Mesodermal cell (in vitro differentiated cells): Measurements from ENCODE around the gene TAS2R38.

Source experiments
- H3K27ac ChIP-seq: 2 replicates; pipeline ENCODE4 v1.7.0; 2013; ENCODE audit warnings: mild to moderate bottlenecking, low read depth, low read length, moderate library complexity; ENCODE audit not compliant: severe bottlenecking
- H3K36me3 ChIP-seq: 2 replicates; pipeline ENCODE4 v1.7.1; 2013; ENCODE audit warnings: mild to moderate bottlenecking, low read length, moderate library complexity; ENCODE audit not compliant: control insufficient read depth, insufficient read depth
- H3K4me1 ChIP-seq: one replicate; pipeline ENCODE4 v1.7.1; 2013; ENCODE audit warnings: mild to moderate bottlenecking, low read length; ENCODE audit not compliant: insufficient read depth, control insufficient read depth, poor library complexity, severe bottlenecking
- H3K4me3 ChIP-seq: 2 replicates; pipeline ENCODE4 v1.7.0; 2013; ENCODE audit warnings: low read length, control low read depth, mild to moderate bottlenecking; ENCODE audit not compliant: insufficient read depth, poor library complexity, severe bottlenecking; ENCODE audit errors: extremely low read depth
- H3K9me3 ChIP-seq: 2 replicates; pipeline ENCODE4 v1.7.1; 2013; ENCODE audit warnings: mild to moderate bottlenecking, low read length, moderate library complexity; ENCODE audit not compliant: control insufficient read depth
- WGBS, 2 experiments: methylation state at CpG; one replicate each; pipeline ENCODE4 v1.1.5; 2013; ENCODE audit warnings: missing lambda C conversion rate in 2 of 2; ENCODE audit not compliant: insufficient coverage in 2 of 2; 5-methylcytosine and 5-hydroxymethylcytosine counted together

Gene TAS2R38

DNA sequence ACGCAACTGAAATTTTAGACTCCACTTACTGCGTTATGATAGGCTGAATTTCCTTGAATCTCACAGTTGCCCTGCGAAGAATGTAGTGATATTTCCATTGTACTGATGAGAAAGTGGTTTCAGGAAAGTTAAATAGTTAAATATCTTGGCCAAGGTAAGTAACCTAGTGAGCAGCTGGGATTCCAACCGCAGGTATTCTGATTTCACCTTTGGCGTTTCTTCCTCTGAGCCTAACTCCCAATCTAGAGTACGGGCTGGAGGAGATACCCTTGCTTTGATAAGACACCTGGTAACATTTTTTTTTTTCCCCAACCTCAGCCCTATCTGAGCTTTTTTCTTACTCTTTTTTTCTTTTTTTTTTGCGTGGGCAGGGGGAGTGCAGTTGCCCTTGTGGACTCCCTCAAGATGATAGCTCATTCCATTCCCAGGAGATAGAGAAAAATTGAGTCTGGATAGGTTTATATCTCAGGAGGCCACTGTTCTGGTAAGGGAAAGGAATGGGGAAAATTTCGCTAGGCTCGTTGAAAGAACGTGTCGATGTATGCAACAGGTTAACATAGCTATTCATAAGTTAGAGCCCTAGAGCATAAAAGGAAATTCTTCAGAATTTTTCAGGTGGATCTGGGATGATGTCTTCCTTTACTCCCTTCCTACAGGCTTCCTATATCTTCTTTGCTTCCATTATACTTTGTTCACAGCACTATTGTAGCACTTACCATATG lies 3.1 kb upstream of the TAS2R38 start:
- Histone ChIP-seq H3K36me3 (no peaks in the 10 kb centered on the region), H3K4me3 (no peak overlapping the region), H3K4me1 (no peaks in the 10 kb centered on the region), H3K27ac (no peak overlapping the region), H3K9me3 (no peaks in the 10 kb centered on the region)
- WGBS, 2 experiments = 41 to 65% methylated on average over 6 to 8 of the region's 11 CpGs

DNA sequence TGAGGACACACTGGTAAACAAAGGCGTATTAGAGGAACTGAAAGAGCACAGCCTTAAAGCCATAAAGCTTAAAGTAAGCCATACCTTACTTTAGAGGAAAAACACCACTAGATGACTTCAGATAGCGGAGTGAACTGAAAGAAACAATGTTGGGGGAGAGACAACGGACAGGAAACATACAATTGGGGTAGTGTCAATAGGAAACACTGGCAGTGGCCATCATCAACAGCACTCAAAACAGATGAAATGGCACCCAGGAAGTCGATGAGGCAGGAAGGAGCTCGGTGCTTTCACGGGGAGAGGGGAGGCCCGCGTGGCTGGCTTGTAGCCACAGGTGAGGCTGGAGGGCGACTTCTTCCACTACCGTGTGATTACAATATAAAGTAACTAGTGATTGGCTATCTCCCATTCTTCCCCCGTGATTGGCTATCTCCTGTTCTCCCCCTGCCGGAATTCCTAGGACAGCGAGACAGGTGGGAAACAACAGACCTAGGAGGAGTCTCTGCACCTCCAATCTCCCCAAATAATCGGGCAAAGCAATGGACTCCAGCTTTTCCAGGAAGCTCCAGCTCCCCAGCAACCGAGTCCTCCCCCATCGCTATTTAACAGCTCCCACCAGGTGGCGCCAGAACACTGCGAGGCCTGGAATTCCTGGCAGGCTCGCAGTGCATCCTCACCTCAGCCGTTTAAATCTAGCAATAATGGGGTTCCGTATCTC lies 2.4 kb upstream of the TAS2R38 start:
- Histone ChIP-seq H3K36me3 (no peaks in the 10 kb centered on the region), H3K4me3 (peak overlapping the region; percentile 6), H3K27ac (no peak overlapping the region)

DNA sequence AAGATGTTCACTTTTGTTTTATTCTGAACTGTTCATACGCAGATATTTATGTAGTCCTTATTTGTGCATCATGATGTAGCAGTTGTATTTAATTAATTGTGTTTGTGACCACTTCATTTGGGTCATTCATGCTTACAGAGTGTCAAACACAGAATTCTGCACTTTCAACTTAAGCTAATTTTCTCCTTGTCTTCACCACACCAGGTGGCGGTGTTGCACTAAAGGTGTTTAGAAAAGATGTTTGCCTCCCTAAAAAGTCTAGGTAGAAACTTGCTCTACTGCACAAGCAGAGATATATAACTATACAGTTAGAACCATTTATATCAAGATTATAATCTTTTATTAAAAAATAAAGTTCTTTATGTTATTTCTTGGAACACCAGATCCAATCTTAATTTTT lies 1.3 kb upstream of the TAS2R38 start:
- WGBS, 2 experiments = no CpG with 5 or more reads among the region's 2 CpGs
- H3K9me3 ChIP-seq = no peaks in the 10 kb centered on the region
- no peak overlapping the region for H3K27ac ChIP-seq
- no peaks in the 10 kb centered on the region for H3K4me1 ChIP-seq
- H3K4me3 ChIP-seq = no peak overlapping the region
- no peaks in the 10 kb centered on the region for H3K36me3 ChIP-seq

More for the DNA sequence above, 2.4 kb upstream of the TAS2R38 start:
- H3K4me1 ChIP-seq = no peaks in the 10 kb centered on the region
- WGBS, 2 experiments = 26 to 30% methylated on average over 15 to 19 of the region's 21 CpGs
- no peaks in the 10 kb centered on the region for H3K9me3 ChIP-seq

DNA sequence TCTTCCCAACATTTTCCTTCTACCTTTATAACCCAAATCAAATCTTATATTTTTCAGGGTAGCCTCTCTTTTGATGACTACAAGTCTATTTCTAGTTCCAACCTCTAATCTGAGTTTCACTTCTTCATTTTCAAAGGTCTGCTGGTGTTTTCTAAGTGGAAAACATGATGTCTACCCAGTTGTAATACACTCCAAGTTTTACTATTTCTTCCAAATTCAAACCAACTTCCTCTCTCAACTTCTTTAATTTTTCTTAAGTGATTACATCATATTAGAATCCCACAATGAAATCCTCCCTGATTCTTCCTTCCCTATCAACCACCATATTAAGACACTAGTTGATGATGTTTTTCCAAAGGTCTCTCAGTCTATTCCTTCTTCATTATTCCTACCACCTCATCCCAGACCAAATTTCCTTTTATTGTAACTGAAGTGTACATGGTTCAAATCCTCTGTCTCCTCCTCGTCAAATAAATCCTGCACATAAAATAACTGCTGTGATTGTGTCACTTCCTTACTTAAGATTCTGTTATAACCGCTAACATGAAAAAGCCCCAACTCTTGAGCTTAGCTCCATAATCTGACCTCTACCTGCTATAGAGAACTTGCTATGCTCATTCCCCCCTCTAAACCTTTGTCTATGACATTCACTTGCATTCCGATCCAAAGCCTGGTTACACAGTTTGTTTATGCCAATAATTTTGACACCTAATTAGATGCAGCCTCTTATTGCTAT lies 12.7 kb downstream of the TAS2R38 start:
- 100% methylated on average over 2 of the region's 3 CpGs for WGBS, 2 experiments
- no peaks in the 10 kb centered on the region for H3K36me3 ChIP-seq
- no peaks in the 10 kb centered on the region for H3K9me3 ChIP-seq
- no peak overlapping the region for H3K27ac ChIP-seq
- no peaks in the 10 kb centered on the region for H3K4me1 ChIP-seq
- H3K4me3 ChIP-seq = no peak overlapping the region

DNA sequence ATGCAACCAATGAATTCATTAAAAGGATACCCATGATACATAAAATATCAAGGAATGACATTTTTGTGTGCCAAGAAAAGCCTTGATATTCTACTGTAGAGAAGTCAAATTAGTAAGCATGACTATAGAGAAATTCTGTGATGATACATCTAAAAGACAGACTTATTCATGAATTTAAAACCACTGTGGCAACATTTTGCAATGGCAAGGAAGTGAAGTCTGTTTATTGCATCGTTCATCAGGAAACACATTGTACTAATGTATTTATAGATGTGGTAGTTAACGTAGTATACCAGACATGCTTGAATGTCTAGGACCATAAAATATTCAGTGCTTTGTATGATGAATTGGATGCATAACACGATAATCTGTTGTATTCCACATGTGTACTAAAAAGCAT lies 17.5 kb downstream of the TAS2R38 start:
- no peak overlapping the region for H3K27ac ChIP-seq
- no peaks in the 10 kb centered on the region for H3K4me1 ChIP-seq
- no peaks in the 10 kb centered on the region for H3K36me3 ChIP-seq
- WGBS, 2 experiments = 100% methylated on average over 1 of the region's 3 CpGs; no CpG with 5 or more reads in 1 of the 2 experiments
- no peak overlapping the region for H3K4me3 ChIP-seq
- H3K9me3 ChIP-seq = no peaks in the 10 kb centered on the region

DNA sequence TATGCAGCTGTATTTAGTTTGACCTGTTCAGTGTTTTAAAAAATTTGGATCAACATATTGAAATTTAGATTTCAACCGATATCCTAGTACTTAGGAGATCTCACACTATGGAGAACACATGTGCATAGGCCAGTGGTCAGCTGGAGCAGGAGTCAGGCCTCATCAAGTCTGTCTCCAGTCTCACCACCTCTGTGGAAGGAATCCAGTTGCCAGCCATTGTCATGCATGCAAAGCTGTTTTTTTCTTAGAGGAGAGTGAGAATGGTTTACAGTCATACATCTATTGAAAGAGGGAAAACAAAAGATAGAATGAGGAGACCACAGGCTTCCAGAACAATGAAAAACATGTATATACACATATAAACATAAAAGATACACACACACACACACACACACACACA lies 19.2 kb downstream of the TAS2R38 start:
- no peaks in the 10 kb centered on the region for H3K36me3 ChIP-seq
- no CpG with 5 or more reads among the region's 1 CpG for WGBS, 2 experiments
- no peak overlapping the region for H3K4me3 ChIP-seq
- H3K4me1 ChIP-seq = no peaks in the 10 kb centered on the region
- H3K27ac ChIP-seq = no peak overlapping the region
- no peaks in the 10 kb centered on the region for H3K9me3 ChIP-seq

DNA sequence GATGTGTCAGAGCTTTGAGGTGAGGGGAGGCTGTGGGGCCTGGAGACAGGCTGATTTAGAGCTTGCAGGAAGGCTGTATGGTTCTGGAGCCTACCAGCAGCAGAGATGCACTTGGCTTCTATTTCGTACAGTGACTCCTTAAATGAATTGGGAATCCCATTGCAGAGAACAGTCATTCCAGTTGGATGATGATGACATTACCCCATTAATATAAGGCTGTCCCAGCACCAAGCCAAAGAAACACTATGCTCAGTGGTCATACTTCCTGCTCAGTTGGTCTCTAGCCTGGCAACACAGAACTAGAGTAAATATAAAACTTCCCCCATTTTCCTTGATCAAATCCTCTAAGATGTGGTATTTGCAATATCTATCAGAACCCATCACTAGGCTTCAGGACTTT lies 21.1 kb downstream of the TAS2R38 start:
- Histone ChIP-seq H3K4me1 (no peaks in the 10 kb centered on the region), H3K27ac (no peak overlapping the region), H3K4me3 (no peak overlapping the region), H3K36me3 (no peaks in the 10 kb centered on the region), H3K9me3 (no peaks in the 10 kb centered on the region)
- 83 to 86% methylated on average over 1 of the region's 1 CpG for WGBS, 2 experiments

DNA sequence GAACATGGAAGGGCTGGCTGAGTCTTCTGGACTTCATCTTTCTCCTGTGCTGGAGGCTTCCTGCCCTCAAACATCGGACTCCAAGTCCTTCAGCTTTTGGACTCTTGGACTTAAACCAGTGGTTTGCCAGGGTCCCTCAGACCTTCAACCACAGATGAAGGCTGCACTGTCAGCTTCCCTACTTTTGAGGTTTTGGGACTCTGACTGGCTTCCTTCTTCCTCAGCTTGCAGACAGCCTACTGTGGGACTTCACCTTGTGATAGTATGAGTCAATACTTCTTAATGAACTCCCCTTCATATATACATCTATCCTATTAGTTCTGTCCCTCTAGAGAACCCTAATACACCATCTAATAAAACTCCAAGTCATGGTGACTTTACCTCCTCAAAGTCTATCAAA lies 22.8 kb downstream of the TAS2R38 start:
- no peak overlapping the region for H3K27ac ChIP-seq
- H3K4me1 ChIP-seq = no peaks in the 10 kb centered on the region
- 78 to 100% methylated on average over 1 of the region's 1 CpG for WGBS, 2 experiments
- no peaks in the 10 kb centered on the region for H3K9me3 ChIP-seq
- no peaks in the 10 kb centered on the region for H3K36me3 ChIP-seq
- no peak overlapping the region for H3K4me3 ChIP-seq

DNA sequence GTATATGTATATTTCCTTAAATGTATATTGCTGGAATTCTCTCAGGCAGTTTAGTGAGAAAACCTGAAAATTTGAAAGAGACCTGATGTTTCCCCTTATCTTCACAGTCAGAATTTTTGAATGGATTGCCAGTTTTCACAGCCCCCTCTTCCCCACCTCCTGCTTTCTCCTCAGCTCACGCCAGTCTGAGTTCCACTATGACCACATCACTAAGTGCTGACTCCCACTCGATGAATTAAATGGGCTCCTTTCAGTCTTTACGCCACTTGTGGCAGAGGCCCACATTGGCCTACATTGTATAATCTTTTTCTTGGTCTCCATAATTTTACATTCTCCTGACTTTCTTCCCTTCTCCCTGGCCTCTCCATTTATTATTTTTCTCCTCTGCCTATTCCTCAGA lies 23.7 kb downstream of the TAS2R38 start:
- 79 to 82% methylated on average over 3 of the region's 3 CpGs for WGBS, 2 experiments
- no peak overlapping the region for H3K27ac ChIP-seq
- H3K9me3 ChIP-seq = no peaks in the 10 kb centered on the region
- no peak overlapping the region for H3K4me3 ChIP-seq
- H3K4me1 ChIP-seq = no peaks in the 10 kb centered on the region
- H3K36me3 ChIP-seq = no peaks in the 10 kb centered on the region

DNA sequence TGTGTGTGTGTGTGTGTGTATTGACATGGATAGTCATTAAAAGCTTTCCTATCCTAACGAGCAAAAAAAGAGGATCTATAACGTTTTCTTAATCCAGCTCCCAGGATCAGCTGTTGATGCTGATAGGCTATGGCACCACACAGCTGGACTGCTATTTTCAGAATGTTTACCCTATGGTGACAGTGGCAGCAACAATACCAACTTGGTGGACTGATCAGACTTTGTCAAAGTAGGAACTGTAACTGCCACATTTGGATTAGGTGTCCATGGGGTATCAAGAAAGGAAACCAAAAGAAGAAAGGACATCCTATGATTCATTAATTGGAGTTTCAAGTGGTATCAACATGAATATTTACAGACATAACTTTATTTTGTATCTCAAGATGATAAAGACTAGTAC lies 24.1 kb downstream of the TAS2R38 start:
- Histone ChIP-seq H3K9me3 (no peaks in the 10 kb centered on the region), H3K4me1 (no peaks in the 10 kb centered on the region), H3K36me3 (no peaks in the 10 kb centered on the region), H3K4me3 (no peak overlapping the region), H3K27ac (no peak overlapping the region)
- WGBS, 2 experiments = 65 to 92% methylated on average over 2 of the region's 2 CpGs
